Ishikawa (cell line): ENCODE data around the gene MAP7.

Experiments
- CEBPB ChIP-seq: IDR thresholded peaks from 2 replicates; pipeline ENCODE4 v1.6.1; 2012
- CREB1 ChIP-seq: IDR thresholded peaks from 2 replicates; pipeline ENCODE4 v1.6.1; 2012; ENCODE audit warnings: low read depth
- EP300 ChIP-seq: IDR thresholded peaks from 2 replicates; pipeline ENCODE4 v1.6.1; 2012; ENCODE audit warnings: borderline replicate concordance
- FOXM1 ChIP-seq: IDR thresholded peaks from 2 replicates; pipeline ENCODE4 v1.6.1; 2012; ENCODE audit warnings: low read depth, borderline replicate concordance
- NFIC ChIP-seq: IDR thresholded peaks from 2 replicates; pipeline ENCODE4 v1.6.1; 2012
- TAF1 ChIP-seq: IDR thresholded peaks from 2 replicates; pipeline ENCODE4 v1.6.1; 2012; ENCODE audit warnings: low read depth, mild to moderate bottlenecking
- USF1 ChIP-seq: IDR thresholded peaks from 2 replicates; pipeline ENCODE4 v1.6.1; 2012
- YY1 ChIP-seq: IDR thresholded peaks from 2 replicates; pipeline ENCODE4 v1.6.1; 2012; ENCODE audit warnings: low read depth
- TF ChIP-seq, protein P1 (sequence below): IDR thresholded peaks from 2 replicates; pipeline ENCODE4 v1.6.1; 2012; ENCODE audit warnings: low read depth, mild to moderate bottlenecking
- TF ChIP-seq, protein P2 (sequence below): IDR thresholded peaks from 2 replicates; pipeline ENCODE4 v1.6.1; 2012

DNA sequence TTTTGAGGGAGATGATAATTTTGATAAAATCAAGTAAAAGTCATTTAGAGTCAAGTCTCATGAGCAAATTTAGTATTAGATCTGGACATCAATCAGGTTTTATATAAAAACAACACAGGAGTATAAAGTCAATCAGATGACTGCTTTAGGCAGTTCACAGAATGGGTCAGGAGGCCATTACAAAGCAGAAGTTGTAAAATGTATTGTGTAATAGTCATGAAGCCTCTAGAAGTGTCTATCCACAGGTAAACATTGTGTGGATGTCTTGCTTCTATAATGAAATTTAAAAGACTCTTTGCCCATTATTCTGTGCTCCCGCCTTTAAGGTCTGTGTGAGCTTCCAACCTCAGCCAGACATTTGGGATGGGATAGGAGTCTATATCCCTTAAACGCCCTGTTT lies 28.8 kb downstream of the MAP7 start:
- no peak for TF ChIP-seq NFIC
- no peak for TF ChIP-seq CEBPB
- TF ChIP-seq YY1 = no peak
- TF ChIP-seq, protein P1, sequence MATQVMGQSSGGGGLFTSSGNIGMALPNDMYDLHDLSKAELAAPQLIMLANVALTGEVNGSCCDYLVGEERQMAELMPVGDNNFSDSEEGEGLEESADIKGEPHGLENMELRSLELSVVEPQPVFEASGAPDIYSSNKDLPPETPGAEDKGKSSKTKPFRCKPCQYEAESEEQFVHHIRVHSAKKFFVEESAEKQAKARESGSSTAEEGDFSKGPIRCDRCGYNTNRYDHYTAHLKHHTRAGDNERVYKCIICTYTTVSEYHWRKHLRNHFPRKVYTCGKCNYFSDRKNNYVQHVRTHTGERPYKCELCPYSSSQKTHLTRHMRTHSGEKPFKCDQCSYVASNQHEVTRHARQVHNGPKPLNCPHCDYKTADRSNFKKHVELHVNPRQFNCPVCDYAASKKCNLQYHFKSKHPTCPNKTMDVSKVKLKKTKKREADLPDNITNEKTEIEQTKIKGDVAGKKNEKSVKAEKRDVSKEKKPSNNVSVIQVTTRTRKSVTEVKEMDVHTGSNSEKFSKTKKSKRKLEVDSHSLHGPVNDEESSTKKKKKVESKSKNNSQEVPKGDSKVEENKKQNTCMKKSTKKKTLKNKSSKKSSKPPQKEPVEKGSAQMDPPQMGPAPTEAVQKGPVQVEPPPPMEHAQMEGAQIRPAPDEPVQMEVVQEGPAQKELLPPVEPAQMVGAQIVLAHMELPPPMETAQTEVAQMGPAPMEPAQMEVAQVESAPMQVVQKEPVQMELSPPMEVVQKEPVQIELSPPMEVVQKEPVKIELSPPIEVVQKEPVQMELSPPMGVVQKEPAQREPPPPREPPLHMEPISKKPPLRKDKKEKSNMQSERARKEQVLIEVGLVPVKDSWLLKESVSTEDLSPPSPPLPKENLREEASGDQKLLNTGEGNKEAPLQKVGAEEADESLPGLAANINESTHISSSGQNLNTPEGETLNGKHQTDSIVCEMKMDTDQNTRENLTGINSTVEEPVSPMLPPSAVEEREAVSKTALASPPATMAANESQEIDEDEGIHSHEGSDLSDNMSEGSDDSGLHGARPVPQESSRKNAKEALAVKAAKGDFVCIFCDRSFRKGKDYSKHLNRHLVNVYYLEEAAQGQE = no peak
- TF ChIP-seq FOXM1 = no peak
- no peak for TF ChIP-seq TAF1
- no peak for TF ChIP-seq EP300
- TF ChIP-seq CREB1 = no peak
- TF ChIP-seq, protein P2, sequence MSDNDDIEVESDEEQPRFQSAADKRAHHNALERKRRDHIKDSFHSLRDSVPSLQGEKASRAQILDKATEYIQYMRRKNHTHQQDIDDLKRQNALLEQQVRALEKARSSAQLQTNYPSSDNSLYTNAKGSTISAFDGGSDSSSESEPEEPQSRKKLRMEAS = no peak
- no peak for TF ChIP-seq USF1
